Testis (tissue), 3 donors: ENCODE data around the gene LRRFIP1. TPM values are rescaled to one million over a fixed set of nuclear protein-coding genes. Genes with fewer than 3 reads are reported as not detected.
"Not testable (repeated sequence)": the region's sequence is repeated elsewhere in the genome, so short reads cannot be mapped to it uniquely, and the experiment has no call there.

Experiments
- DNase-seq: peaks from one replicate; pipeline ENCODE4 v3.0.0-alpha.2; 2019
- H3K27ac ChIP-seq, 2 donors: fragments of 200-600 bp; sonication (generic); one replicate each; pipeline ENCODE4 v1.5.1; 2019
- H3K27me3 ChIP-seq: fragments of 200-600 bp; sonication (generic); one replicate; pipeline ENCODE4 v1.5.1; 2019
- H3K36me3 ChIP-seq: fragments of 200-600 bp; sonication (generic); one replicate; pipeline ENCODE4 v1.5.1; 2017; ENCODE audit warnings: low read depth; ENCODE audit errors: missing control alignments
- H3K4me1 ChIP-seq: fragments of 200-600 bp; sonication (generic); one replicate; pipeline ENCODE4 v1.5.1; 2019
- H3K4me3 ChIP-seq, 2 donors: fragments of 200-600 bp; sonication (generic); one replicate each; pipeline ENCODE4 v1.5.1; 2017 to 2019
- H3K9me3 ChIP-seq: fragments of 200-600 bp; sonication (generic); one replicate; pipeline ENCODE4 v1.5.1; 2017
- POLR2A ChIP-seq: fragments of 450-650 bp; IDR thresholded peaks from one replicate; pipeline ENCODE4 v1.6.1; 2017; ENCODE audit warnings: antibody characterized with exemption, mild to moderate bottlenecking, moderate library complexity
- WGBS, 2 donors: methylation state at CpG; one replicate each; pipeline ENCODE4 v1.1.5; 2018; 5-methylcytosine and 5-hydroxymethylcytosine counted together
- intact Hi-C: fragments of 100-400 bp; cut with DNase I; formaldehyde crosslinking; loops from one replicate; pipeline ENCODE4 v1.15.1; 2023; ENCODE audit warnings: low total_unique reads
- polyA plus RNA-seq: library from polyadenylated mRNA; stranded (reverse); fragments of 350-450 nt; fragmentation: Illumina TruSeq; extraction: RNeasy Lipid Tissue Mini Kit (QIAGEN cat#74804); gene quantifications from one replicate; pipeline ENCODE4 v1.2.3, GENCODE V29; 2014; ENCODE audit warnings: low read depth, low replicate concordance; ENCODE audit not compliant: insufficient read depth
- total RNA-seq, 2 donors: library from RNA; depleted of rRNA; stranded (reverse); fragments of >200 nt; gene quantifications; one replicate each; pipeline ENCODE4 v1.2.3, GENCODE V29; 2016
- TF ChIP-seq, protein P1 (sequence below), 3 experiments: fragments of 450-650 bp in 2 of 3; fragments of 200-600 bp in 1 of 3; sonication (generic) in 1 of 3; IDR thresholded peaks; one replicate each; pipeline ENCODE4 v1.5.1; 2016 to 2019; ENCODE audit warnings: antibody characterized with exemption in 3 of 3, mild to moderate bottlenecking in 2 of 3, moderate library complexity in 1 of 3

LRRFIP1 gene
- total and polyA plus RNA-seq, 3 donors from 2014 or later = 17.4 to 33.5 (median 25.5) TPM

DNA sequence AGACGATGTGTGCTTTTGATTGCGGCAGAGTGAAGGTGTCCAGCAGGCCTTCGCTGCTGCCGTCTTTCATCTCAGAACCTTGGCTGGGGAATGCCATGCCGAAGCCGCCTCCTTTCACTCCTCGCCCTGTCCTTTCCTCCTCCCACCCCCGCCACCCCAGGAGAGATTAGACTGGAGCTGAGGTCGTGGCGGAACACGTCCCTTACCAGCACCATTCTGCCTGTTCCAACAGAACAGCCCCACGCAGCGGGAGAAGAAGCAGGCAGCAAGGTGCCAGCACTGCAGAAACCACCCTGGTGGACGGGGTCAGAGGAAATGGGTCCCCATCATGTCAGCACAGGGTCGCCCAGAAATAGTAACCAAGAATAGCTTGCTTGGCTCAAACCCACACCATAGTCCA lies 146.4 kb downstream of the LRRFIP1 start:
- H3K27me3 ChIP-seq = no peaks in the 10 kb centered on the region
- intact Hi-C loops = no loop called here
- H3K4me3 ChIP-seq = no peak overlapping the region
- no peaks in the 10 kb centered on the region for H3K9me3 ChIP-seq
- no peak for TF ChIP-seq POLR2A
- TF ChIP-seq, protein P1, sequence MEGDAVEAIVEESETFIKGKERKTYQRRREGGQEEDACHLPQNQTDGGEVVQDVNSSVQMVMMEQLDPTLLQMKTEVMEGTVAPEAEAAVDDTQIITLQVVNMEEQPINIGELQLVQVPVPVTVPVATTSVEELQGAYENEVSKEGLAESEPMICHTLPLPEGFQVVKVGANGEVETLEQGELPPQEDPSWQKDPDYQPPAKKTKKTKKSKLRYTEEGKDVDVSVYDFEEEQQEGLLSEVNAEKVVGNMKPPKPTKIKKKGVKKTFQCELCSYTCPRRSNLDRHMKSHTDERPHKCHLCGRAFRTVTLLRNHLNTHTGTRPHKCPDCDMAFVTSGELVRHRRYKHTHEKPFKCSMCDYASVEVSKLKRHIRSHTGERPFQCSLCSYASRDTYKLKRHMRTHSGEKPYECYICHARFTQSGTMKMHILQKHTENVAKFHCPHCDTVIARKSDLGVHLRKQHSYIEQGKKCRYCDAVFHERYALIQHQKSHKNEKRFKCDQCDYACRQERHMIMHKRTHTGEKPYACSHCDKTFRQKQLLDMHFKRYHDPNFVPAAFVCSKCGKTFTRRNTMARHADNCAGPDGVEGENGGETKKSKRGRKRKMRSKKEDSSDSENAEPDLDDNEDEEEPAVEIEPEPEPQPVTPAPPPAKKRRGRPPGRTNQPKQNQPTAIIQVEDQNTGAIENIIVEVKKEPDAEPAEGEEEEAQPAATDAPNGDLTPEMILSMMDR (IDR thresholded peaks at IDR 0.05) = no peak
- no peaks in the 10 kb centered on the region for H3K4me1 ChIP-seq
- H3K36me3 ChIP-seq = no peaks in the 10 kb centered on the region
- no peak overlapping the region for H3K27ac ChIP-seq
- no peak for DNase-seq
- 87 to 89% methylated on average over 15 of the region's 15 CpGs for WGBS, 2 donors

DNA sequence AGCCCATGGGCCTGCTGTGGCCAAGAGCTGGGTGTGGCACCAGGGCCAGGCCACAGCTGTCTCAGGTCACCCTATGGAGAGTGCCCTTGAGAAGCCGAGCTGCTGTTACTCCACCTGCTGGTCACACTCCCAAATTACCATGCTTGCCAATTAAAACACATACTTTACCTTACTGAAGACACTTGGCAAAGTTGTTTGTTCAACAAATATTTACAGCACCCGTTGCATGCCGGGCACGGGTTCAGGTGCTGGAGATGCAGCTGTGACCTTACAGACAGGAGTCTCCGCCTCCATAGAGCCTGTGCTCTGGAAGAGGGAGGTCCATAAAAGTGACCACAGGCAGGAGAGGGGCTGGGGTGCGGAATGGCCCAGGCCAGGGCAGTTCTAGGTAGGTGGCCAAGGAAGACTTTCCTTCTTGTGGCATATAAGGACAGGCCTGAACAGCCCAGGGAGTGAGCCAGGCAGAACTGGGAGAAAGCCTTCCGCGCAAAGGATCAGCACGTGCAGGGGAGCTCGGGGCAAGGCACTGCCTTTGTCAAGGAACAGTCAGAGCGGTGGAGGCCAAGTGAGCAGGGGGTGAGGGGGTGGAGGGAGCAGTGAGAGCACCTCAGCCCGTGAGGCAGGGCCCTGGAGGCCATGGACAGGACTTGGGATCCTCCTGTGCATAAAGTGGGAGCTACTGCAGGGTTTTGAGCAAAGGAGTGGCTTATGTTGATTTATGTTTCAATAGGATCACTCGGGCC lies 147.6 kb downstream of the LRRFIP1 start:
- Histone ChIP-seq H3K9me3 (no peaks in the 10 kb centered on the region), H3K4me3 (no peak overlapping the region), H3K36me3 (no peaks in the 10 kb centered on the region), H3K4me1 (no peaks in the 10 kb centered on the region), H3K27me3 (no peaks in the 10 kb centered on the region), H3K27ac (no peak overlapping the region)
- intact Hi-C loops = no loop called here
- DNase-seq = peak; percentile 63
- TF ChIP-seq POLR2A = no peak
- TF ChIP-seq, protein P1 (IDR thresholded peaks at IDR 0.05) = peak in 2 of 3 experiments; percentile 47 to 49
- WGBS, 2 donors = 83% methylated on average over 13 of the region's 13 CpGs

DNA sequence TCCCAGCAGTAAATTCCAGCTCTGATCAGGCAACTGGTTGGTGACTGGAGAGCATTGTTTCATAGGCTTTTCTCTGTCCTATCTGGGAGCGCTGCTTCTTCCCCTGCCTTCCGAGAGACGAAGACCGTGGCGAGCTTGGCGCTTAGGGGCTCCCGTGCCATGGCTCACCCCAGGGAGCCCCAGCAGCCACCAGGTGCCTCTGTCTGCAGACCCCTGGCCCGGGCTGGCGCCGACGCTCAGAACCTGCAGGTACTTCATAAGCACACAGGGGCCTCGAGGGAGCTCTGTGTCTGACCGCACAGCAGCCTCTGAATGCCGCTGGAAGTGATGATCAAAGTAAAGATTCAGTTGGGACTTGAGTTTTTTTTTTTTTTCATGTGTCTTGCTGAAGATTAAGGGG lies 152.1 kb downstream of the LRRFIP1 start:
- intact Hi-C loops = no loop called here
- Histone ChIP-seq H3K9me3 (no peaks in the 10 kb centered on the region), H3K36me3 (no peaks in the 10 kb centered on the region), H3K27me3 (no peaks in the 10 kb centered on the region), H3K4me1 (no peaks in the 10 kb centered on the region), H3K4me3 (no peak overlapping the region), H3K27ac (no peak overlapping the region)
- 91 to 97% methylated on average over 11 to 14 of the region's 14 CpGs for WGBS, 2 donors
- DNase-seq = no peak
- TF ChIP-seq, protein P1 (IDR thresholded peaks at IDR 0.05) = no peak
- TF ChIP-seq POLR2A = no peak

DNA sequence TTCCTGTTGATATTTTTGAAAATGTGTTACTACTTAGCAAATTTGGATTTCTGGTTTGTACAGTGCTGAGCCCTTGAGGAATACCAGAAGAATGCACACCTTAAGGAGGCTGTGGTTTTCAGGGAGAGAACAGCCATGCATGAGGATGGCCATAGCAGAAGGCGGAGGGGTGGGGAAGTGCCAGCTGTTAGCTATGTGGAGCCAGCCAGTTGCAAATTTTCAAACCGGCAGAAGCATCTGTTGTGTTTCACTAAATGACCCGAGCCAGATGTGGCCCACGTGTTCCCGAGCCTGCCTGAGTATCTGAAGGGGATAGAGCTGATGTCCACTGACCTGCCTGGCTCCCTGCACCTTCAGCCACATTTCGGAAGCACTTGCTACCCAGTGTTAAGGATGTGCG lies 154.8 kb downstream of the LRRFIP1 start:
- no peaks in the 10 kb centered on the region for H3K4me1 ChIP-seq
- no peaks in the 10 kb centered on the region for H3K9me3 ChIP-seq
- no peak for DNase-seq
- intact Hi-C loops = no loop called here
- no peaks in the 10 kb centered on the region for H3K27me3 ChIP-seq
- no peaks in the 10 kb centered on the region for H3K36me3 ChIP-seq
- no peak overlapping the region for H3K4me3 ChIP-seq
- 81 to 83% methylated on average over 7 of the region's 7 CpGs for WGBS, 2 donors
- no peak for TF ChIP-seq POLR2A
- no peak overlapping the region for H3K27ac ChIP-seq

DNA sequence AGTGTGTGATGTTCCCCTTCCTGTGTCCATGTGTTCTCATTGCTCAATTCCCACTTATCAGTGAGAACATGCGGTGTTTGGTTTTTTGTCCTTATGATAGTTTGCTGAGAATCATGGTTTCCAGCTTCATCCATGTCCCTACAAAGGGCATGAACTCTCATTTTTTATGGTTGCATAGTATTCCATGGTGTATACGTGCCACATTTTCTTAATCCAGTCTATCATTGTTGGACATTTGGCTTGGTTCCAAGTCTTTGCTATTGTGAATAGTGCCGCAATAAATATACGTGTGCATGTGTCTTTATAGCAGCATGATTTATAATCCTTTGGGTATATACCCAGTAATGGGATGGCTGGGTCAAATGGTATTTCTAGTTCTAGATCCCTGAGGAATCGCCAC lies 156.3 kb downstream of the LRRFIP1 start:
- H3K27ac ChIP-seq, DNase-seq, H3K4me1 ChIP-seq, H3K36me3 ChIP-seq, intact Hi-C loops, H3K27me3 ChIP-seq, H3K9me3 ChIP-seq, H3K4me3 ChIP-seq: not testable (repeated sequence)
- WGBS, 2 donors = 95 to 100% methylated on average over 4 of the region's 5 CpGs

DNA sequence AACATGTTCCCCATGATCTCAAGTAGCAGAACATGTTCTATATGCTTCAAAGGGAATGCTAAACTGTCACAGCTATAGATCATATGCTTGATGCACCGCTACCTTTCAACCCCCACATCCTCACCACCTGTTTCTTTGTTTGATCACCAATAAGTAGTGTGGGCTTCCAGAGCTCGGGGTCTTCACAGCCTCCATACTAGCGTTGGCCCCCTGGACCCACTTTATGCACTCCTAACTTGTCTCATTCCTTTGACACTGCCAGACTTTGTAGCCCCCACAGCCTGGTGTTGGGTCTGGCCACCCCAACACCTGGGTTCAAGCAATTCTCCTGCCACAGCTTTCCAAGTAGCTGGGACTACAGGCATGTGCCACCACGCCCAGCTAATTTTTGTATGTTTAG lies 159.5 kb downstream of the LRRFIP1 start:
- DNase-seq = no peak
- H3K36me3 ChIP-seq = no peaks in the 10 kb centered on the region
- no peaks in the 10 kb centered on the region for H3K9me3 ChIP-seq

More for the DNA sequence above, 159.5 kb downstream of the LRRFIP1 start:
- WGBS, 2 donors = 91 to 98% methylated on average over 4 of the region's 4 CpGs
- H3K4me3 ChIP-seq = no peak overlapping the region
- no peak overlapping the region for H3K27ac ChIP-seq
- intact Hi-C loops = no loop called here
- TF ChIP-seq, protein P1 (IDR thresholded peaks at IDR 0.05) = no peak
- no peak for TF ChIP-seq POLR2A
- no peaks in the 10 kb centered on the region for H3K27me3 ChIP-seq
- no peaks in the 10 kb centered on the region for H3K4me1 ChIP-seq
